HG02759 (cell line): ENCODE data around the gene NOX4.
"Not testable (repeated sequence)": the region's sequence is repeated elsewhere in the genome, so short reads cannot be mapped to it uniquely, and the experiment has no call there.

Experiments
- ATAC-seq: cut with Tn5 transposase; IDR thresholded peaks from one replicate; pipeline ENCODE4 v1.9.1; 2021; ENCODE audit warnings: mild to moderate bottlenecking, moderate library complexity; ENCODE audit not compliant: unreplicated experiment

The NOX4 gene

GRCh38 chr11:89463266-89463780 is 27.9 kb downstream of the NOX4 start:
- ATAC-seq = no peak

GRCh38 chr11:89458716-89459115 is 32.5 kb downstream of the NOX4 start:
- no peak for ATAC-seq

GRCh38 chr11:89457190-89457589 is 34.0 kb downstream of the NOX4 start:
- ATAC-seq = no peak

GRCh38 chr11:89456681-89457080 is 34.5 kb downstream of the NOX4 start:
- ATAC-seq = no peak

- ATAC-seq = no peak
These were observed 38.4 kb downstream of the NOX4 start for GRCh38 chr11:89452780-89453179.

- no peak for ATAC-seq
These were observed 43.3 kb downstream of the NOX4 start for GRCh38 chr11:89447845-89448244.

- ATAC-seq = no peak
These were observed 47.5 kb downstream of the NOX4 start for GRCh38 chr11:89443361-89444322.

- no peak for ATAC-seq
These were observed 48.4 kb downstream of the NOX4 start for GRCh38 chr11:89442801-89443200.

GRCh38 chr11:89441606-89442005 is 49.6 kb downstream of the NOX4 start:
- no peak for ATAC-seq

- no peak for ATAC-seq
These were observed 53.9 kb downstream of the NOX4 start for GRCh38 chr11:89437317-89437716.

- no peak for ATAC-seq
These were observed 55.1 kb downstream of the NOX4 start for GRCh38 chr11:89436071-89436470.

- ATAC-seq = no peak
These were observed 57.9 kb downstream of the NOX4 start for GRCh38 chr11:89433278-89433677.

GRCh38 chr11:89432182-89432581 is 59.0 kb downstream of the NOX4 start:
- not testable (repeated sequence) for ATAC-seq

GRCh38 chr11:89426501-89426900 is 64.7 kb downstream of the NOX4 start:
- not testable (repeated sequence) for ATAC-seq

GRCh38 chr11:89421718-89422117 is 69.5 kb downstream of the NOX4 start:
- no peak for ATAC-seq

- ATAC-seq = no peak
These were observed 70.2 kb downstream of the NOX4 start for GRCh38 chr11:89420981-89421380.

GRCh38 chr11:89416961-89417360 is 74.2 kb downstream of the NOX4 start:
- no peak for ATAC-seq

- not testable (repeated sequence) for ATAC-seq
These were observed 80.1 kb downstream of the NOX4 start for GRCh38 chr11:89411112-89411511.

GRCh38 chr11:89410666-89411065 is 80.5 kb downstream of the NOX4 start:
- not testable (repeated sequence) for ATAC-seq

GRCh38 chr11:89408441-89408840 is 82.7 kb downstream of the NOX4 start:
- ATAC-seq = not testable (repeated sequence)

GRCh38 chr11:89405629-89406028 is 85.5 kb downstream of the NOX4 start:
- no peak for ATAC-seq

- not testable (repeated sequence) for ATAC-seq
These were observed 99.5 kb downstream of the NOX4 start for GRCh38 chr11:89391654-89392053.
